Neural progenitor cell (in vitro differentiated cells): ENCODE measurements around the gene SMAP1. TPM values are rescaled to one million over a fixed set of nuclear protein-coding genes. Genes with fewer than 3 reads are reported as not detected.
"Not testable (repeated sequence)": the region's sequence is repeated elsewhere in the genome, so short reads cannot be mapped to it uniquely, and the experiment has no call there.

ENCODE experiments used
- DNase-seq: peaks from one replicate; pipeline ENCODE4 v3.0.0-alpha.2; 2016; ENCODE audit warnings: low spot score
- H2AFZ ChIP-seq: fragments of 200-600 bp; sonication (generic); replicated peaks from 2 replicates; pipeline ENCODE4 v1.6.1; 2016; ENCODE audit warnings: antibody characterized with exemption
- H3F3A ChIP-seq: fragments of 200-600 bp; sonication (generic); 2 replicates; pipeline ENCODE4 v1.6.1; 2016; ENCODE audit warnings: antibody characterized with exemption, low read depth
- H3K27ac ChIP-seq: fragments of 200-600 bp; sonication (generic); 2 replicates; pipeline ENCODE4 v1.5.1; 2016; ENCODE audit warnings: mild to moderate bottlenecking
- H3K27me3 ChIP-seq: fragments of 200-600 bp; sonication (generic); 2 replicates; pipeline ENCODE4 v1.6.1; 2016; ENCODE audit warnings: mild to moderate bottlenecking, moderate library complexity
- H3K36me3 ChIP-seq: fragments of 200-600 bp; sonication (generic); 2 replicates; pipeline ENCODE4 v1.5.1; 2016
- H3K4me1 ChIP-seq: fragments of 200-600 bp; sonication (generic); 2 replicates; pipeline ENCODE4 v1.6.1; 2016; ENCODE audit warnings: mixed run types
- H3K4me2 ChIP-seq: fragments of 200-600 bp; sonication (generic); 2 replicates; pipeline ENCODE4 v1.6.1; 2016
- H3K4me3 ChIP-seq: fragments of 200-600 bp; sonication (generic); 2 replicates; pipeline ENCODE4 v1.5.1; 2016
- H3K79me2 ChIP-seq: fragments of 200-600 bp; sonication (generic); 2 replicates; pipeline ENCODE4 v1.6.1; 2016; ENCODE audit warnings: low read depth
- H3K9ac ChIP-seq: fragments of 200-600 bp; sonication (generic); 2 replicates; pipeline ENCODE4 v1.6.1; 2016
- H3K9me3 ChIP-seq: fragments of 200-600 bp; sonication (generic); 2 replicates; pipeline ENCODE4 v1.5.1; 2016; ENCODE audit warnings: low read depth
- H4K20me1 ChIP-seq: fragments of 200-600 bp; sonication (generic); 2 replicates; pipeline ENCODE4 v1.6.1; 2016; ENCODE audit warnings: low read depth
- H3K27ac Mint-ChIP-seq: 3 replicates; pipeline ENCODE4 v1.8.0; 2021; ENCODE audit warnings: mixed read lengths
- H3K27me3 Mint-ChIP-seq: 2 replicates; pipeline ENCODE4 v1.8.0; 2022; ENCODE audit warnings: low read depth, mild to moderate bottlenecking, inconsistent platforms, moderate library complexity, mixed read lengths; ENCODE audit not compliant: insufficient read depth
- H3K36me3 Mint-ChIP-seq: 3 replicates; pipeline ENCODE4 v1.8.0; 2021; ENCODE audit warnings: mixed read lengths
- H3K4me1 Mint-ChIP-seq: 3 replicates; pipeline ENCODE4 v1.8.0; 2021; ENCODE audit warnings: mixed read lengths
- H3K4me3 Mint-ChIP-seq: 3 replicates; pipeline ENCODE4 v1.8.0; 2021; ENCODE audit warnings: mild to moderate bottlenecking, moderate library complexity, mixed read lengths
- H3K9me3 Mint-ChIP-seq: 3 replicates; pipeline ENCODE4 v1.8.0; 2020; ENCODE audit warnings: mixed read lengths
- CTCF ChIP-seq: fragments of 200-600 bp; sonication (generic); IDR thresholded peaks from 2 replicates; pipeline ENCODE4 v1.5.1; 2017; ENCODE audit warnings: antibody characterized with exemption, mild to moderate bottlenecking
- EZH2 ChIP-seq: fragments of 200-600 bp; sonication (generic); IDR thresholded peaks from 2 replicates; pipeline ENCODE4 v1.6.1; 2017; ENCODE audit warnings: antibody characterized with exemption, mild to moderate bottlenecking, moderate library complexity
- EZH2phosphoT487 ChIP-seq: fragments of 200-600 bp; sonication (generic); IDR thresholded peaks from 2 replicates; pipeline ENCODE4 v1.6.1; 2017; ENCODE audit warnings: antibody characterized with exemption
- total RNA-seq: library from RNA; depleted of rRNA; stranded (reverse); fragments of >200 nt; gene quantifications from 2 replicates; pipeline ENCODE4 v1.2.3, GENCODE V29; 2015; ENCODE audit warnings: low replicate concordance

Gene SMAP1
- total RNA-seq, 1 donor from 2014 or later: 36.5 TPM

DNA sequence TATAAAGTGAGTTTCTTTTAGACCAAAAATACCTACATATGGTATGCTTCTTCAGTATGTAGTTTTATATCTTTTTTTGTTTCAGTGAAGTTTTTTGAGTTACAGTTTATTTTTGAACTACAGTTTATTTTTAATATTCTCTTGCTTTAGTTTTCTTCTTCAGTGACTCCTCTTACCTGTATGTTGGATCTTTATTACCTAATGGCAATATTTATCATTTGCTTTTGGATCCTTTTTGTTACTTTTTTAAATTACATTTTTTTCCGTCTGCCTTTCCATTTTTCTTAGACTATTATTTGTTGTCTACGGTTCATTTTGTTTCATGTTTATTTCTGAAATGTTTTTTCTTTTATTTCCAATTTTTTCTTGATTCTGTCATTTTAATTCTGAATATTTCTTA lies 71.9 kb downstream of the SMAP1 start:
- Histone ChIP-seq H3K27me3 (no peaks in the 10 kb centered on the region), H3K4me1 (no peaks in the 10 kb centered on the region), H3K4me2 (no peak overlapping the region), H3K4me3 (no peak overlapping the region), H3K36me3 (peaks cover 8% of the 10 kb centered on the region), H3K9ac (no peak overlapping the region), H3K27ac (no peak overlapping the region), H2AFZ (no peak overlapping the region), H4K20me1 (no peaks in the 10 kb centered on the region), H3K9me3 (no peaks in the 10 kb centered on the region), H3K79me2 (no peaks in the 10 kb centered on the region), H3F3A (no peaks in the 10 kb centered on the region)
- peaks cover 20% of the 10 kb centered on the region for H3K9me3 Mint-ChIP-seq
- DNase-seq: no peak
- no peak overlapping the region for H3K27ac Mint-ChIP-seq
- TF ChIP-seq EZH2 (no peak), EZH2phosphoT487 (no peak), CTCF (no peak)
- H3K4me1 Mint-ChIP-seq: no peaks in the 10 kb centered on the region
- H3K27me3 Mint-ChIP-seq: no peaks in the 10 kb centered on the region
- no peak overlapping the region for H3K4me3 Mint-ChIP-seq
- peaks cover 26% of the 10 kb centered on the region for H3K36me3 Mint-ChIP-seq

- H3K27ac ChIP-seq, H3K4me2 ChIP-seq, H3K9ac ChIP-seq, H3K27me3 ChIP-seq, H3F3A ChIP-seq, H3K27me3 Mint-ChIP-seq, H3K4me1 ChIP-seq, H4K20me1 ChIP-seq, H3K79me2 ChIP-seq, H3K4me3 ChIP-seq, H2AFZ ChIP-seq, DNase-seq, H3K36me3 ChIP-seq, H3K4me3 Mint-ChIP-seq, H3K27ac Mint-ChIP-seq, H3K9me3 ChIP-seq, H3K4me1 Mint-ChIP-seq: not testable (repeated sequence)
- Mint-ChIP-seq H3K9me3 (peaks cover 22% of the 10 kb centered on the region), H3K36me3 (peaks cover 23% of the 10 kb centered on the region)
Observed at GRCh38 chr6:70740746-70741145, 73.1 kb downstream of the SMAP1 start.

DNA sequence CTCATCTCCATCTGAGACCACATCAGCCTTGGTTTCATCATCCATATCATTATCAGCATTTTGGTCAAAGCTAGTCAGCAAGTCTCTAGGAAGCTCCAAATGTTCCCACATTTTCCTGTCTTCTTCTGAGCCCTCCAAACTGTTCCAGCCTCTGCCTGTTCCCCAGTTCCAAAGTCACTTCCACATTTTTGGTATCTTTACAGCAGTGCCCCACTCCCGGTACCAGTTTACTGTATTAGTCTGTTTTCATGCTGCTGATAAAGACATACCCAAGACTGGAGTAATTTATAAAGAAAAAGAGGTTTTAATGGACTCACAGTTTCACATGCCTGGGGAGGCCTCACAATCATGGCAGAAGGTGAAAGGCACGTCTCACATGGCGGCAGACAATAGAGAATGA lies 74.8 kb downstream of the SMAP1 start:
- not testable (repeated sequence) for H3F3A ChIP-seq, H3K4me3 ChIP-seq, H3K4me3 Mint-ChIP-seq, H3K4me2 ChIP-seq, H3K4me1 Mint-ChIP-seq, H3K9me3 ChIP-seq, H3K9ac ChIP-seq, DNase-seq, H3K27ac ChIP-seq, H4K20me1 ChIP-seq, H3K36me3 ChIP-seq, H3K27ac Mint-ChIP-seq, H3K27me3 Mint-ChIP-seq, H3K27me3 ChIP-seq, H3K79me2 ChIP-seq, H2AFZ ChIP-seq, H3K4me1 ChIP-seq
- H3K36me3 Mint-ChIP-seq: peaks cover 25% of the 10 kb centered on the region
- H3K9me3 Mint-ChIP-seq: peaks cover 23% of the 10 kb centered on the region

DNA sequence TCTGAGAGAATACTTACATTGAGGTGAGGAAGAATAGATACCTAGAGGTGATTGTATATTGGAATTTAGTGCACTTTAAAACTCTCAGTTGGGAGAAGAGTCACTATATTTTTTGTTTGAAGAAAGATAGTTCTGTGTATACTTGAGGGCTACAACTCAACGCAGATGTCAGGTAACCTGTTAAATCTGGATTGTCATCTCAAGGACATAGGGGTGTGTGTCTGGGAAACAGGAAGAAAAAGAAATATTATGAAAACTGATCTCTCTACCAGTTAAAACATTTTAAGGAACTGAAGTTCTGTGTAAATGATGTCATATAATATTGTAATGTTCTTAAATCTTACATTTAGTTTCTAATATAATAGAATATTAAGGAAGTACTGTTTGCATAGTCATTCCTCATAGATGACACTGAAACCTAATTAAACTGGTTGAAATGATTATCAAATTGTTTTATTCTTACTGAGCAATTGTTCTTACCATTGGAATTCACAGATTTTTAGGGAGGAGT lies 86.2 kb downstream of the SMAP1 start:
- Histone ChIP-seq H3F3A (no peaks in the 10 kb centered on the region), H3K9me3 (no peaks in the 10 kb centered on the region), H3K27ac (no peak overlapping the region), H3K36me3 (peaks cover 16% of the 10 kb centered on the region), H3K4me3 (no peak overlapping the region), H4K20me1 (no peaks in the 10 kb centered on the region), H3K4me2 (no peak overlapping the region), H3K27me3 (no peaks in the 10 kb centered on the region), H3K9ac (no peak overlapping the region), H2AFZ (no peak overlapping the region), H3K4me1 (peaks cover 3% of the 10 kb centered on the region), H3K79me2 (no peaks in the 10 kb centered on the region)
- TF ChIP-seq CTCF: no peak
- no peak for TF ChIP-seq EZH2
- no peak for TF ChIP-seq EZH2phosphoT487
- Mint-ChIP-seq H3K4me3 (no peak overlapping the region), H3K27ac (no peak overlapping the region), H3K36me3 (peaks cover 10% of the 10 kb centered on the region), H3K4me1 (no peaks in the 10 kb centered on the region), H3K27me3 (no peaks in the 10 kb centered on the region), H3K9me3 (peaks cover 5% of the 10 kb centered on the region)
- no peak for DNase-seq
